Suprapubic skin (tissue), 3 donors: ENCODE results near the gene ARID3A.

Experiments used
- POLR2AphosphoS5 ChIP-seq, 3 donors: sonication (generic); formaldehyde crosslinking; IDR thresholded peaks; one replicate each; pipeline ENCODE4 v1.6.1; 2017; ENCODE audit warnings: antibody characterized with exemption in 3 of 3
- TF ChIP-seq, protein P1 (sequence below), 2 donors: fragments of 200-600 bp in 1 of 2; fragments of 450-650 bp in 1 of 2; sonication (generic) in 1 of 2; IDR thresholded peaks; one replicate each; pipeline ENCODE4 v1.5.1; 2016 to 2019; ENCODE audit warnings: antibody characterized with exemption in 2 of 2, mild to moderate bottlenecking in 1 of 2, moderate library complexity in 1 of 2

DNA sequence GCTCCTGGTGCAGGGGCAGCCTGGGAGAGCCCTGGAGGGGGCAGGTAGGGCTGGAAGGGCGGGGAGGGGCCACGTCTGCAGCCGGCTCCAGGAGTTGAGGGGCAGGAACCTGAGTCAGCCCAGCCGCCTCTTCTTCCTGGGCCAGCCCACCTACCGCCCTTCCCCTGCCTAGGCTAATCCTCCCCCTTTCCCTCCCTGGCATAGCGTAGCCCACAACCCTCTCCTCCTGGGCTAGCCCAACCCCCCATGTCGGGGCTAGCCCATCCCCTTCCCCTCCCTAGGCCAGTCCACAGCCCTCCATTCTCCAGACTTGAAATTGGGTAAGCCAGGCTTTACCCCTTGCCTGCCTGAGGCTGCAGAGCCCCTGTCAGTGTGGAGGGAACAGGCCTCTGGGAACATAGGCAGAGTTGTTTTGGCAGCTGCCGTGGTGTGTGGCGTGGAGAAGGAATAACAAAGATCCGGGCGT lies 37.7 kb downstream of the ARID3A start:
- TF ChIP-seq, protein P1, sequence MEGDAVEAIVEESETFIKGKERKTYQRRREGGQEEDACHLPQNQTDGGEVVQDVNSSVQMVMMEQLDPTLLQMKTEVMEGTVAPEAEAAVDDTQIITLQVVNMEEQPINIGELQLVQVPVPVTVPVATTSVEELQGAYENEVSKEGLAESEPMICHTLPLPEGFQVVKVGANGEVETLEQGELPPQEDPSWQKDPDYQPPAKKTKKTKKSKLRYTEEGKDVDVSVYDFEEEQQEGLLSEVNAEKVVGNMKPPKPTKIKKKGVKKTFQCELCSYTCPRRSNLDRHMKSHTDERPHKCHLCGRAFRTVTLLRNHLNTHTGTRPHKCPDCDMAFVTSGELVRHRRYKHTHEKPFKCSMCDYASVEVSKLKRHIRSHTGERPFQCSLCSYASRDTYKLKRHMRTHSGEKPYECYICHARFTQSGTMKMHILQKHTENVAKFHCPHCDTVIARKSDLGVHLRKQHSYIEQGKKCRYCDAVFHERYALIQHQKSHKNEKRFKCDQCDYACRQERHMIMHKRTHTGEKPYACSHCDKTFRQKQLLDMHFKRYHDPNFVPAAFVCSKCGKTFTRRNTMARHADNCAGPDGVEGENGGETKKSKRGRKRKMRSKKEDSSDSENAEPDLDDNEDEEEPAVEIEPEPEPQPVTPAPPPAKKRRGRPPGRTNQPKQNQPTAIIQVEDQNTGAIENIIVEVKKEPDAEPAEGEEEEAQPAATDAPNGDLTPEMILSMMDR (IDR thresholded peaks at IDR 0.05): no peak
- no peak for TF ChIP-seq POLR2AphosphoS5 (IDR thresholded peaks at IDR 0.05)
